Measurements from ENCODE around the gene EARS2.
"Not testable (repeated sequence)": the region's sequence is repeated elsewhere in the genome, so short reads cannot be mapped to it uniquely, and the experiment has no call there.

The EARS2 gene

DNA sequence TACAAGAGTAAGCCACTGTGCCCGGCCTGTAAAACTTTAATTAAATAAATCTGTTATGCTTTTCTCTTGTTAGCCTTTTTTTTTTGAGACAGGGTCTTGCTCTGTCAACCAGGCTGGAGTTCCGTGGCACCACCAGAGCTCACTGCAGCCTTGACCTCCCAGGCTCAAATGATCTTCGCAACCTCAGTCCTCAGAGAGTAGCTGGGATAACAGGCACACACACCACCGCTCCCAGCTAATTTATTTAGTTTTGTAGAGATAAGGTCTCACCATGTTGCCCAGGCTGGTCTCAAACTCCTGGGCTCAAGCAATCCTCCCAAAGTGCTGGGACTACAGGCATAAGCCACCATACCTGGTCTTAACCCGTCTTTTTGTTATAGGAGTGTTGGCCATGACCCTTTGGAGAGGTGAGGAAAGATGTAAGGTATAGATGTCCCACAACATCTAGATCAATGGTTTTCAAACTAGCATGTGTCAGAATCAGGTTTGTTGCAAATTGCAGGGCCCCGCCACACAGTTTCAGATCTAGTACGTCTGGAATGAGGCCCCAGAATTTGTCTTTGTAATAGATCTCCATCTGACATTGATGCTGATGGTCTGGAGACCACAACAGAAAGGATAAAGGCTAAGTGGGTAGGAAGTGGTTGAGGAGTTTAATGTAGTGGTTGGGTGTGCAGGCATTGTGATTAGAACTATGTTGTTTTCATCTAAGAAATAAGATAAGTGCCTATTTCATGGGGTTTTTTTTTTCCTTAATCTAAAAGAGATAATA, 42.6 kb downstream of the EARS2 start:
- peaks cover 11% of the 10 kb centered on the region for H3K79me2 ChIP-seq (ENCODE audit: low read length)
- H3K9me3 ChIP-seq (replicated peaks; ENCODE audit: insufficient read depth, low read length), result no peaks in the 10 kb centered on the region
- H3K36me3 ChIP-seq (replicated peaks; ENCODE audit: insufficient read depth, low read length), result 0 out of 2 replicates have a peak, but pooled peaks cover 4% of the 10 kb centered on the region
- H3K27ac ChIP-seq (ENCODE audit: low read length), result no peak overlapping the region
- H3K4me2 ChIP-seq (ENCODE audit: low read depth, low read length), result no peak overlapping the region
- no peak overlapping the region for H3K4me3 ChIP-seq (ENCODE audit: low read length)
- no peaks in the 10 kb centered on the region for H4K20me1 ChIP-seq (ENCODE audit: insufficient read depth, low read length)
- TF ChIP-seq EZH2 (optimal IDR thresholded peaks at IDR 0.05; ENCODE audit: low read depth, low read length), result no peak
- no peak for TF ChIP-seq EZH2phosphoT487 (IDR thresholded peaks at IDR 0.05; ENCODE audit: low read length)
- TF ChIP-seq, protein P1, sequence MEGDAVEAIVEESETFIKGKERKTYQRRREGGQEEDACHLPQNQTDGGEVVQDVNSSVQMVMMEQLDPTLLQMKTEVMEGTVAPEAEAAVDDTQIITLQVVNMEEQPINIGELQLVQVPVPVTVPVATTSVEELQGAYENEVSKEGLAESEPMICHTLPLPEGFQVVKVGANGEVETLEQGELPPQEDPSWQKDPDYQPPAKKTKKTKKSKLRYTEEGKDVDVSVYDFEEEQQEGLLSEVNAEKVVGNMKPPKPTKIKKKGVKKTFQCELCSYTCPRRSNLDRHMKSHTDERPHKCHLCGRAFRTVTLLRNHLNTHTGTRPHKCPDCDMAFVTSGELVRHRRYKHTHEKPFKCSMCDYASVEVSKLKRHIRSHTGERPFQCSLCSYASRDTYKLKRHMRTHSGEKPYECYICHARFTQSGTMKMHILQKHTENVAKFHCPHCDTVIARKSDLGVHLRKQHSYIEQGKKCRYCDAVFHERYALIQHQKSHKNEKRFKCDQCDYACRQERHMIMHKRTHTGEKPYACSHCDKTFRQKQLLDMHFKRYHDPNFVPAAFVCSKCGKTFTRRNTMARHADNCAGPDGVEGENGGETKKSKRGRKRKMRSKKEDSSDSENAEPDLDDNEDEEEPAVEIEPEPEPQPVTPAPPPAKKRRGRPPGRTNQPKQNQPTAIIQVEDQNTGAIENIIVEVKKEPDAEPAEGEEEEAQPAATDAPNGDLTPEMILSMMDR (IDR thresholded peaks at IDR 0.05; ENCODE audit: low read length), result no peak
- no peaks in the 10 kb centered on the region for H3K4me1 ChIP-seq (ENCODE audit: low read length)
- no peaks in the 10 kb centered on the region for H3K9me2 ChIP-seq (replicated peaks; ENCODE audit: insufficient read depth, low read length)
- H3K27me3 ChIP-seq (replicated peaks; ENCODE audit: insufficient read depth, low read length), result no peaks in the 10 kb centered on the region
- no peak overlapping the region for H2AFZ ChIP-seq (ENCODE audit: low read length)
- H3F3A ChIP-seq (ENCODE audit: insufficient read depth, low read length), result peaks cover 9% of the 10 kb centered on the region; the same call in 1 of the 2 replicates
- no peak for DNase-seq
- H3K9ac ChIP-seq (ENCODE audit: low read length), result no peak overlapping the region

DNA sequence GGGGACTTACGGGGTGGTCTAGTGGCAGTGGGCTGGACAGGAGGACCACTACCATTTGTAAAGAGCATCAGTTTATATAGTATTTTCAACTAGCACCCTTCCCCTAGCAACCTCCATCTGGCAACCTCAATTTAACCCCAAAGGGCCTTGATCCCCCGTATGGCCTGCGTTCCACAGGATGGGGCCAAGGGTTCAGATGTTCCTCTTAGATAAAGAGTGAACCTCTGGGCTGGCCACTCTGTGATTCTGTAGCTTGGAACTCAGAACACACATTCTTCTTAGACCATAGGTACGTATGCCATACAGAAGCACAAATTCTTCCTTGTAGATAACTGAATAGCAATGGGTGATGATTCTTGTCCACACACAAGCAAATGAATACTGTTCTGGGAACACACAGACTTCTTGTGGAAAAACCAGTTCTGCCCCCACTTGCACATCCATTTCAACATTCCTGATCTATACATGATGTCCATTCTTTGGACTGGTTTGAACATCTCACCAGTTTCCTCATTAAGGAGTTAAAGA, 44.9 kb downstream of the EARS2 start:
- Histone ChIP-seq H3K27ac (ENCODE audit: low read length) (no peak overlapping the region), H3F3A (ENCODE audit: insufficient read depth, low read length) (peaks cover 9% of the 10 kb centered on the region; the same call in 1 of the 2 replicates), H3K4me2 (ENCODE audit: low read depth, low read length) (no peak overlapping the region), H3K79me2 (ENCODE audit: low read length) (peaks cover 34% of the 10 kb centered on the region), H3K4me1 (ENCODE audit: low read length) (0 out of 2 replicates have a peak, but pooled peaks cover 5% of the 10 kb centered on the region), H4K20me1 (ENCODE audit: insufficient read depth, low read length) (0 out of 2 replicates have a peak, but pooled peaks cover 4% of the 10 kb centered on the region), H2AFZ (ENCODE audit: low read length) (no peak overlapping the region), H3K27me3 (replicated peaks; ENCODE audit: insufficient read depth, low read length) (no peaks in the 10 kb centered on the region), H3K4me3 (ENCODE audit: low read length) (no peak overlapping the region), H3K9me2 (replicated peaks; ENCODE audit: insufficient read depth, low read length) (no peaks in the 10 kb centered on the region), H3K9me3 (replicated peaks; ENCODE audit: insufficient read depth, low read length) (no peaks in the 10 kb centered on the region), H3K36me3 (replicated peaks; ENCODE audit: insufficient read depth, low read length) (no peaks in the 10 kb centered on the region), H3K9ac (ENCODE audit: low read length) (no peak overlapping the region)
- DNase-seq, result no peak
- TF ChIP-seq, protein P1 (IDR thresholded peaks at IDR 0.05; ENCODE audit: low read length), result no peak
- no peak for TF ChIP-seq EZH2phosphoT487 (IDR thresholded peaks at IDR 0.05; ENCODE audit: low read length)
- no peak for TF ChIP-seq EZH2 (optimal IDR thresholded peaks at IDR 0.05; ENCODE audit: low read depth, low read length)

DNA sequence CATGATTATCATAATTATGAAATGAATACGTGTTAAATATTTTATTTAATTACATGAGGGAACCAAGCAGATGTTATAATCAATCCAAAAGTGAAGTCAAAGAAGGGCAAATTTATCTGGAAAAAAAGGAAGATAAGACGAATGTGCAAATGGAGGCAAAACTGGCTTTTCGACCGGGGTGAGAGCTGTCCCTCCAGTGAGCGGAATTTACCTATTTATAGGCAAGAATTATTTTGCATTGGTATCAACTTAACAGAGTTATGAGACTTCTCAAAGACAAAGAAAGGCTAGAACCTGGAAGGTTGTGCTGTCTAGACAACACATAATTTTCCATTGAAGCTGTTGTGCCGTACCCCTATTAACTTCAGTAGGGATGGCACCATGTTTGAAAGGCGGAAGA, 45.4 kb downstream of the EARS2 start:
- Histone ChIP-seq H3K36me3 (replicated peaks; ENCODE audit: insufficient read depth, low read length) (no peaks in the 10 kb centered on the region), H3K9ac (ENCODE audit: low read length) (no peak overlapping the region), H3K4me3 (ENCODE audit: low read length) (no peak overlapping the region), H3K4me1 (ENCODE audit: low read length) (0 out of 2 replicates have a peak, but pooled peaks cover 5% of the 10 kb centered on the region), H3K27me3 (replicated peaks; ENCODE audit: insufficient read depth, low read length) (no peaks in the 10 kb centered on the region), H3K9me3 (replicated peaks; ENCODE audit: insufficient read depth, low read length) (no peaks in the 10 kb centered on the region), H3F3A (ENCODE audit: insufficient read depth, low read length) (peaks cover 9% of the 10 kb centered on the region; the same call in 1 of the 2 replicates), H2AFZ (ENCODE audit: low read length) (no peak overlapping the region), H3K27ac (ENCODE audit: low read length) (no peak overlapping the region), H3K4me2 (ENCODE audit: low read depth, low read length) (no peak overlapping the region), H4K20me1 (ENCODE audit: insufficient read depth, low read length) (peaks cover 7% of the 10 kb centered on the region), H3K9me2 (replicated peaks; ENCODE audit: insufficient read depth, low read length) (no peaks in the 10 kb centered on the region), H3K79me2 (ENCODE audit: low read length) (peaks cover 39% of the 10 kb centered on the region)
- no peak for TF ChIP-seq EZH2 (optimal IDR thresholded peaks at IDR 0.05; ENCODE audit: low read depth, low read length)
- no peak for TF ChIP-seq EZH2phosphoT487 (IDR thresholded peaks at IDR 0.05; ENCODE audit: low read length)
- TF ChIP-seq, protein P1 (IDR thresholded peaks at IDR 0.05; ENCODE audit: low read length), result no peak
- no peak for DNase-seq

DNA sequence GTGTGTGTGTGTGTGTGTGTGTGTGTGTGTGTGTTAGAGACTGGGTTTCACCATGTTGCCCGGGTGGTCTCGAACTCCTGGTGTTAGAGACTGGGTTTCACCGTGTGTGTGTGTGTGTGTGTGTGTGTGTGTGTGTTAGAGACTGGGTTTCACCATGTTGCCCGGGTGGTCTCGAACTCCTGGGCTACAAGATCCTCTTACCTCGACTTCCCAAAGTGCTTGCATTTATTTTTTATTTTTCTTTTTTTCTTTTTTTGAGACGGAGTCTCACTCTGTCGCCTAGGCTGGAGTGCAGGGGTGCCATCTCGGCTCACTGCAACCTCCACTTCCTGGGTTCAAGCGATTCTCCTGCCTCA, 46.3 kb downstream of the EARS2 start:
- H2AFZ ChIP-seq (ENCODE audit: low read length), result peak overlapping the region; percentile 93
- H3K9me3 ChIP-seq (replicated peaks; ENCODE audit: insufficient read depth, low read length); H3K4me1 ChIP-seq (ENCODE audit: low read length); H3K9me2 ChIP-seq (replicated peaks; ENCODE audit: insufficient read depth, low read length); H3K27me3 ChIP-seq (replicated peaks; ENCODE audit: insufficient read depth, low read length); DNase-seq; H3K27ac ChIP-seq (ENCODE audit: low read length); H3K36me3 ChIP-seq (replicated peaks; ENCODE audit: insufficient read depth, low read length); H3F3A ChIP-seq (ENCODE audit: insufficient read depth, low read length): not testable (repeated sequence)
- peaks cover 47% of the 10 kb centered on the region for H3K79me2 ChIP-seq (ENCODE audit: low read length)
- peaks cover 13% of the 10 kb centered on the region for H4K20me1 ChIP-seq (ENCODE audit: insufficient read depth, low read length)
- peak overlapping the region; percentile 93; the same call in 1 of the 2 replicates for H3K4me2 ChIP-seq (ENCODE audit: low read depth, low read length)
- H3K9ac ChIP-seq (ENCODE audit: low read length), result peak overlapping the region; percentile 57; the same call in 1 of the 2 replicates
- peak overlapping the region; percentile 87 for H3K4me3 ChIP-seq (ENCODE audit: low read length)
